Sigmoid colon (tissue), 7 donors: ENCODE results near the gene PRRG1. TPM values are rescaled to one million over a fixed set of nuclear protein-coding genes. Genes with fewer than 3 reads are reported as not detected.

Source experiments
- DNase-seq: peaks from one replicate; pipeline ENCODE4 v3.0.0-alpha.2; 2019
- H3K27ac ChIP-seq, 4 donors: fragments of 200-600 bp; sonication (generic); one replicate each; pipeline ENCODE4 v1.5.1; 2016 to 2019; ENCODE audit warnings: mild to moderate bottlenecking in 1 of 4
- H3K27me3 ChIP-seq, 3 donors: fragments of 200-600 bp; sonication (generic); one replicate each; pipeline ENCODE4 v1.5.1; 2019; ENCODE audit warnings: mild to moderate bottlenecking in 1 of 3
- H3K36me3 ChIP-seq, 4 donors: fragments of 200-600 bp; sonication (generic); one replicate each; pipeline ENCODE4 v1.5.1; 2016 to 2019
- H3K4me1 ChIP-seq, 4 donors: fragments of 200-600 bp; sonication (generic); one replicate each; pipeline ENCODE4 v1.5.1; 2017 to 2019
- H3K4me3 ChIP-seq, 4 donors: fragments of 200-600 bp; sonication (generic); one replicate each; pipeline ENCODE4 v1.5.1; 2017 to 2019; ENCODE audit warnings: mild to moderate bottlenecking in 2 of 4, moderate library complexity in 1 of 4
- H3K9me3 ChIP-seq, 4 donors: fragments of 200-600 bp in 3 of 4; sonication (generic) in 3 of 4; one replicate each; pipeline versions ENCODE4 v1.5.1 to v1.6.1; 2013 to 2019
- EP300 ChIP-seq, 4 donors: sonication (generic); formaldehyde crosslinking; IDR thresholded peaks; one replicate each; pipeline ENCODE4 v1.6.1; 2017; ENCODE audit warnings: antibody characterized with exemption in 4 of 4
- POLR2A ChIP-seq, 2 donors: fragments of 450-650 bp; IDR thresholded peaks; one replicate each; pipeline ENCODE4 v1.6.1; 2016; ENCODE audit warnings: antibody characterized with exemption in 2 of 2, mild to moderate bottlenecking in 2 of 2, moderate library complexity in 2 of 2
- POLR2AphosphoS5 ChIP-seq, 4 donors: sonication (generic); formaldehyde crosslinking; IDR thresholded peaks; one replicate each; pipeline ENCODE4 v1.6.1; 2017; ENCODE audit warnings: antibody characterized with exemption in 4 of 4
- WGBS, 2 donors: extraction: QIAGEN DNeasy Blood & Tissue Kit; methylation state at CpG; one replicate each; pipeline ENCODE4 v1.1.7; 2013; 5-methylcytosine and 5-hydroxymethylcytosine counted together
- intact Hi-C: fragments of 100-400 bp; cut with DNase I; formaldehyde crosslinking; loops from one replicate; pipeline ENCODE4 v1.15.1; 2023
- polyA plus RNA-seq, 3 donors: library from polyadenylated mRNA; stranded (reverse); fragments of 200-250 nt; gene quantifications; one replicate each; pipeline ENCODE4 v1.2.3, GENCODE V29; 2013
- total RNA-seq, 4 donors: library from RNA; depleted of rRNA; stranded (reverse); fragments of >200 nt; gene quantifications; one replicate each; pipeline ENCODE4 v1.1.0, GENCODE V29; 2016
- TF ChIP-seq, protein P1 (sequence below), 4 experiments: fragments of 450-650 bp in 3 of 4; fragments of 200-600 bp in 1 of 4; IDR thresholded peaks; one replicate each; pipeline ENCODE4 v1.5.1; 2016 to 2019; ENCODE audit warnings: antibody characterized with exemption in 4 of 4, mild to moderate bottlenecking in 3 of 4, moderate library complexity in 2 of 4
- donor health status: healthy with polysubstance abuse.
- donor health status: Bipolar disorder and iron deficiency.
- donor health status: healthy.

Gene PRRG1
- total and polyA plus RNA-seq, 7 donors = 1.2 to 8.3 (median 4.2) TPM

- no peaks in the 10 kb centered on the region for H3K4me1 ChIP-seq
- intact Hi-C loops = no loop called here
- no peaks in the 10 kb centered on the region for H3K27me3 ChIP-seq
- H3K27ac ChIP-seq = no peak overlapping the region
- WGBS, 2 donors = 86 to 93% methylated on average over 2 of the region's 2 CpGs
- no peak for TF ChIP-seq POLR2AphosphoS5 (IDR thresholded peaks at IDR 0.05)
- TF ChIP-seq, protein P1, sequence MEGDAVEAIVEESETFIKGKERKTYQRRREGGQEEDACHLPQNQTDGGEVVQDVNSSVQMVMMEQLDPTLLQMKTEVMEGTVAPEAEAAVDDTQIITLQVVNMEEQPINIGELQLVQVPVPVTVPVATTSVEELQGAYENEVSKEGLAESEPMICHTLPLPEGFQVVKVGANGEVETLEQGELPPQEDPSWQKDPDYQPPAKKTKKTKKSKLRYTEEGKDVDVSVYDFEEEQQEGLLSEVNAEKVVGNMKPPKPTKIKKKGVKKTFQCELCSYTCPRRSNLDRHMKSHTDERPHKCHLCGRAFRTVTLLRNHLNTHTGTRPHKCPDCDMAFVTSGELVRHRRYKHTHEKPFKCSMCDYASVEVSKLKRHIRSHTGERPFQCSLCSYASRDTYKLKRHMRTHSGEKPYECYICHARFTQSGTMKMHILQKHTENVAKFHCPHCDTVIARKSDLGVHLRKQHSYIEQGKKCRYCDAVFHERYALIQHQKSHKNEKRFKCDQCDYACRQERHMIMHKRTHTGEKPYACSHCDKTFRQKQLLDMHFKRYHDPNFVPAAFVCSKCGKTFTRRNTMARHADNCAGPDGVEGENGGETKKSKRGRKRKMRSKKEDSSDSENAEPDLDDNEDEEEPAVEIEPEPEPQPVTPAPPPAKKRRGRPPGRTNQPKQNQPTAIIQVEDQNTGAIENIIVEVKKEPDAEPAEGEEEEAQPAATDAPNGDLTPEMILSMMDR (IDR thresholded peaks at IDR 0.05) = no peak
- no peak for DNase-seq
- no peak overlapping the region for H3K4me3 ChIP-seq
- no peaks in the 10 kb centered on the region for H3K9me3 ChIP-seq
- no peaks in the 10 kb centered on the region for H3K36me3 ChIP-seq
Observed at GRCh38 chrX:37462346-37462745, 113.2 kb downstream of the PRRG1 start.

GRCh38 chrX:37468124-37468739, 119.1 kb downstream of the PRRG1 start:
- TF ChIP-seq EP300 (IDR thresholded peaks at IDR 0.05) (no peak), POLR2A (IDR thresholded peaks at IDR 0.05) (no peak), POLR2AphosphoS5 (IDR thresholded peaks at IDR 0.05) (no peak)
- TF ChIP-seq, protein P1 (IDR thresholded peaks at IDR 0.05) = no peak
- no peak overlapping the region for H3K27ac ChIP-seq
- H3K9me3 ChIP-seq = no peaks in the 10 kb centered on the region
- H3K36me3 ChIP-seq = no peaks in the 10 kb centered on the region
- H3K4me1 ChIP-seq = no peaks in the 10 kb centered on the region
- DNase-seq = no peak
- intact Hi-C loops = no loop called here
- H3K4me3 ChIP-seq = no peak overlapping the region
- WGBS, 2 donors = 90 to 95% methylated on average over 3 of the region's 3 CpGs
- H3K27me3 ChIP-seq = no peaks in the 10 kb centered on the region

GRCh38 chrX:37470711-37471110, 121.5 kb downstream of the PRRG1 start:
- H3K27me3 ChIP-seq = no peaks in the 10 kb centered on the region
- no peaks in the 10 kb centered on the region for H3K9me3 ChIP-seq
- TF ChIP-seq, protein P1 (IDR thresholded peaks at IDR 0.05) = no peak
- TF ChIP-seq EP300 (IDR thresholded peaks at IDR 0.05) (no peak), POLR2AphosphoS5 (IDR thresholded peaks at IDR 0.05) (no peak), POLR2A (IDR thresholded peaks at IDR 0.05) (no peak)
- DNase-seq = no peak
- no peak overlapping the region for H3K4me3 ChIP-seq
- intact Hi-C loops = no loop called here
- H3K4me1 ChIP-seq = no peaks in the 10 kb centered on the region
- WGBS, 2 donors = 89 to 92% methylated on average over 3 of the region's 3 CpGs
- H3K27ac ChIP-seq = no peak overlapping the region
- no peaks in the 10 kb centered on the region for H3K36me3 ChIP-seq

GRCh38 chrX:37472836-37473235, 123.7 kb downstream of the PRRG1 start:
- H3K36me3 ChIP-seq = no peaks in the 10 kb centered on the region
- TF ChIP-seq, protein P1 (IDR thresholded peaks at IDR 0.05) = no peak
- TF ChIP-seq POLR2AphosphoS5 (IDR thresholded peaks at IDR 0.05) (no peak), POLR2A (IDR thresholded peaks at IDR 0.05) (no peak), EP300 (IDR thresholded peaks at IDR 0.05) (no peak)

GRCh38 chrX:37474478-37474877, 125.3 kb downstream of the PRRG1 start:
- no peak for DNase-seq
- no peak for TF ChIP-seq EP300 (IDR thresholded peaks at IDR 0.05)
- TF ChIP-seq POLR2A (IDR thresholded peaks at IDR 0.05) = no peak
- TF ChIP-seq POLR2AphosphoS5 (IDR thresholded peaks at IDR 0.05) = no peak
- TF ChIP-seq, protein P1 (IDR thresholded peaks at IDR 0.05) = no peak
- Histone ChIP-seq H3K27ac (no peak overlapping the region), H3K4me3 (no peak overlapping the region), H3K9me3 (no peaks in the 10 kb centered on the region), H3K36me3 (no peaks in the 10 kb centered on the region), H3K4me1 (no peaks in the 10 kb centered on the region), H3K27me3 (no peaks in the 10 kb centered on the region)
- intact Hi-C loops = no loop called here
- WGBS, 2 donors = 85 to 91% methylated on average over 5 of the region's 5 CpGs

More at GRCh38 chrX:37472836-37473235, 123.7 kb downstream of the PRRG1 start:
- no peak for DNase-seq
- Histone ChIP-seq H3K27ac (no peak overlapping the region), H3K4me3 (no peak overlapping the region), H3K27me3 (no peaks in the 10 kb centered on the region), H3K9me3 (no peaks in the 10 kb centered on the region), H3K4me1 (no peaks in the 10 kb centered on the region)
- intact Hi-C loops = no loop called here
- 17 to 71% methylated on average over 6 of the region's 6 CpGs for WGBS, 2 donors
